Keratinocyte (primary cell): Measurements from ENCODE around the gene DENND4B.

Experiments used
- EZH2 ChIP-seq: IDR thresholded peaks from one replicate; pipeline ENCODE4 v1.6.1; 2012; ENCODE audit warnings: inconsistent platforms, mild to moderate bottlenecking, low read length, moderate library complexity
- TF ChIP-seq, protein P1 (sequence below), 3 experiments: IDR thresholded peaks in 1 of 3; conservative IDR thresholded peaks in 1 of 3; optimal IDR thresholded peaks in 1 of 3; 2 replicates in 2 of 3; 3 replicates in 1 of 3; pipeline versions ENCODE3 to v1.5.1; 2011; ENCODE audit warnings: low read length in 3 of 3, mild to moderate bottlenecking in 3 of 3, moderate library complexity in 2 of 3, control low read depth in 1 of 3, inconsistent platforms in 1 of 3; ENCODE audit not compliant: insufficient read depth in 2 of 3; ENCODE audit errors: extremely low read depth in 1 of 3

GRCh38 chr1:153933955-153934354 is 12.6 kb downstream of the DENND4B start:
- TF ChIP-seq, protein P1, sequence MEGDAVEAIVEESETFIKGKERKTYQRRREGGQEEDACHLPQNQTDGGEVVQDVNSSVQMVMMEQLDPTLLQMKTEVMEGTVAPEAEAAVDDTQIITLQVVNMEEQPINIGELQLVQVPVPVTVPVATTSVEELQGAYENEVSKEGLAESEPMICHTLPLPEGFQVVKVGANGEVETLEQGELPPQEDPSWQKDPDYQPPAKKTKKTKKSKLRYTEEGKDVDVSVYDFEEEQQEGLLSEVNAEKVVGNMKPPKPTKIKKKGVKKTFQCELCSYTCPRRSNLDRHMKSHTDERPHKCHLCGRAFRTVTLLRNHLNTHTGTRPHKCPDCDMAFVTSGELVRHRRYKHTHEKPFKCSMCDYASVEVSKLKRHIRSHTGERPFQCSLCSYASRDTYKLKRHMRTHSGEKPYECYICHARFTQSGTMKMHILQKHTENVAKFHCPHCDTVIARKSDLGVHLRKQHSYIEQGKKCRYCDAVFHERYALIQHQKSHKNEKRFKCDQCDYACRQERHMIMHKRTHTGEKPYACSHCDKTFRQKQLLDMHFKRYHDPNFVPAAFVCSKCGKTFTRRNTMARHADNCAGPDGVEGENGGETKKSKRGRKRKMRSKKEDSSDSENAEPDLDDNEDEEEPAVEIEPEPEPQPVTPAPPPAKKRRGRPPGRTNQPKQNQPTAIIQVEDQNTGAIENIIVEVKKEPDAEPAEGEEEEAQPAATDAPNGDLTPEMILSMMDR (optimal IDR thresholded peaks at IDR 0.05 in 1 of 3, IDR thresholded peaks at IDR 0.05 in 1 of 3, conservative IDR thresholded peaks at IDR 0.05 in 1 of 3; ENCODE audit: extremely low read depth in 1 of 3, insufficient read depth in 2 of 3, low read length in 3 of 3), result no peak
- TF ChIP-seq EZH2, result no peak
